ENCODE measurements around the gene CD37. TPM values are rescaled to one million over a fixed set of nuclear protein-coding genes. Genes with fewer than 3 reads are reported as not detected.
"Not testable (repeated sequence)": the region's sequence is repeated elsewhere in the genome, so short reads cannot be mapped to it uniquely, and the experiment has no call there.

Gene CD37, protein sequence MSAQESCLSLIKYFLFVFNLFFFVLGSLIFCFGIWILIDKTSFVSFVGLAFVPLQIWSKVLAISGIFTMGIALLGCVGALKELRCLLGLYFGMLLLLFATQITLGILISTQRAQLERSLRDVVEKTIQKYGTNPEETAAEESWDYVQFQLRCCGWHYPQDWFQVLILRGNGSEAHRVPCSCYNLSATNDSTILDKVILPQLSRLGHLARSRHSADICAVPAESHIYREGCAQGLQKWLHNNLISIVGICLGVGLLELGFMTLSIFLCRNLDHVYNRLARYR
- 100 to 1,000 TPM; 248 to 262 TPM for total RNA-seq

DNA sequence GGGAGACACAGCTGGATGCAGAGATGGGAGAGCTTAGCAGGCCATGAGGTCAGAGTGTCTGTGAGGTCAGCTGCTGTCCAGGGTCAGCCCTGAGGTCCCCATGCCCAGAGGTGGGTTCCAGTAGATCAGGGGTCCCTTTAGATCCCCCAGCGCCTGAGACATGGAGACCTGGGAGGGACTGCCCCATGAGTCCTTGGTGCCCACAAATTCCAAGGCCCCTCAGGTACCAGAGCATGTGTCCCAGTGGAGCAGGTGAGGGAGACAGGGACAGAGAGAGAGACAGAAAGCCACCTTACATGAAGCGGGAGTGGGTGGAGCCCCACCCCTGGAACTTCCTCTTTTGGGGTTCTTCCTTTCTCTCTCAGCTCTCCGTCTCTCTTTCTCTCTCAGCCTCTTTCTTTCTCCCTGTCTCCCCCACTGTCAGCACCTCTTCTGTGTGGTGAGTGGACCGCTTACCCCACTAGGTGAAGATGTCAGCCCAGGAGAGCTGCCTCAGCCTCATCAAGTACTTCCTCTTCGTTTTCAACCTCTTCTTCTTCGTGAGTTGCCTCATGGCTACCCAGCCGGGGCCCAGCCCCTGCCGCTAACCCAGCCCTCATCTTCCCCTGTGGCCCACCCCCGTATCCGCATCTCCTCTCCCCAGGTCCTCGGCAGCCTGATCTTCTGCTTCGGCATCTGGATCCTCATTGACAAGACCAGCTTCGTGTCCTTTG lies at the start of gene CD37:
Gene CD37, plus strand, starts transcription at position 336 of the 713 bp plus-strand sequence. Its CDS starts 135 bp downstream, at position 471.
- Mint-ChIP-seq H3K36me3 (ENCODE audit: insufficient read depth in 2 of 2) (peaks cover 13 to 19% of the 10 kb centered on the region in 2 donors), H3K27ac (peak within 1 kb of the TSS; percentile 98), H3K4me1 (ENCODE audit: low read depth) (peaks cover 81% of the 10 kb centered on the region), H3K4me3 (peak within 1 kb of the TSS; percentile 95 to 97), H3K27me3 (ENCODE audit: low read depth) (no peaks in the 10 kb centered on the region), H3K9me3 (no peaks in the 10 kb centered on the region)
- ATAC-seq (replicated peaks in 1 of 2), result peak; percentile 56 to 57
- peak; percentile 60 to 63 for DNase-seq

GRCh38 chr19:49287141-49287770 lies 48.0 kb upstream of the CD37 start:
- Mint-ChIP-seq H3K4me1 (ENCODE audit: low read depth) (no peaks in the 10 kb centered on the region), H3K27ac (no peak overlapping the region), H3K36me3 (ENCODE audit: insufficient read depth in 2 of 2) (peaks cover 0 to 1% of the 10 kb centered on the region in 2 donors), H3K9me3 (peaks cover 0 to 2% of the 10 kb centered on the region in 2 donors), H3K4me3 (no peak overlapping the region), H3K27me3 (ENCODE audit: low read depth) (no peaks in the 10 kb centered on the region)
- DNase-seq (no peak), ATAC-seq (replicated peaks in 1 of 2) (no peak)

DNA sequence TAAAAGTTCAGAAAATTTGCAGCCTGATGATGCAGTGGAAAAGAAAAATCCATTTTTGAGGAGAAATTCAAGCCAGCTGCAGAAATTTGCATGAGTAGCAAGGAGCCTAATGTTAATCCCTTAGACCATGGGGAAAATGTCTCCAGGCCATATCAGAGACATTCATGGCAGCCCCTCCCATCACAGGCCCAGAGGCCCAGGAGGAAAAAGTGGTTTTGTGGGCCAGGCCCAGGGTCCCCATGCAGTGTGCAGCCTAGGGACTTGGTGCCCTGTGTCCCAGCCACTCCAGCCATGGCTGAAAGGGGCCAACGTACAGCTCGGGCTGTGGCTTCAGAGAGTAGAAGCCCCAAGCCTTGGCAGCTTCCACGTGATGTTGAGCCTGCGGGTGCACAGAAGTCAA lies 47.0 kb upstream of the CD37 start:
- not testable (repeated sequence) for ATAC-seq (replicated peaks in 1 of 2)

DNA sequence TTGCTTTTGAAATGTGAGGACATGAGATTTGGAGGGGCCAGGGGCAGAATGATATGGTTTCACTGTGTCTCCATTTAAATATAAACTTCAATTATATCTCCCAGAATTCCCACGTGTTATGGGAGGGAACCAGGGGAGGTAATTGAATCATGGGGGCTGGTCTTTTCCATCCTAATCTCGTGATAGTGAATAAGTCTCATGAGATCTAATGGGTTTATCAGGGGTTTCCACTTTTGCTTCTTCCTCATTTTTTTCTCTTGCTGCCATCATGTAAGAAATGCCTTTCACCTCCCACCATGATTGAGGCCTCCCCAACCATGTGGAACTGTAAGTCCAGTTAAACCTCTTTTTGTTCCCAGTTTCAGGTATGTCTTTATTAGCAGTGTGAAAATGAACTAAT lies 45.9 kb upstream of the CD37 start:
- H3K27me3 Mint-ChIP-seq (ENCODE audit: low read depth); H3K36me3 Mint-ChIP-seq (ENCODE audit: insufficient read depth in 2 of 2); H3K27ac Mint-ChIP-seq; DNase-seq; ATAC-seq (replicated peaks in 1 of 2); H3K9me3 Mint-ChIP-seq; H3K4me3 Mint-ChIP-seq; H3K4me1 Mint-ChIP-seq (ENCODE audit: low read depth): not testable (repeated sequence)

More for the DNA sequence above, 47.0 kb upstream of the CD37 start:
- not testable (repeated sequence) for H3K36me3 Mint-ChIP-seq (ENCODE audit: insufficient read depth in 2 of 2); H3K4me1 Mint-ChIP-seq (ENCODE audit: low read depth); H3K27me3 Mint-ChIP-seq (ENCODE audit: low read depth); H3K27ac Mint-ChIP-seq; H3K4me3 Mint-ChIP-seq; DNase-seq; H3K9me3 Mint-ChIP-seq

- Mint-ChIP-seq H3K27ac (no peak overlapping the region), H3K4me3 (no peak overlapping the region), H3K4me1 (ENCODE audit: low read depth) (no peaks in the 10 kb centered on the region), H3K27me3 (ENCODE audit: low read depth) (no peaks in the 10 kb centered on the region), H3K9me3 (peaks cover 0 to 2% of the 10 kb centered on the region in 2 donors), H3K36me3 (ENCODE audit: insufficient read depth in 2 of 2) (peaks cover 0 to 1% of the 10 kb centered on the region in 2 donors)
- ATAC-seq (replicated peaks in 1 of 2) (no peak), DNase-seq (no peak)
These were observed 44.7 kb upstream of the CD37 start for GRCh38 chr19:49290517-49290916.

DNA sequence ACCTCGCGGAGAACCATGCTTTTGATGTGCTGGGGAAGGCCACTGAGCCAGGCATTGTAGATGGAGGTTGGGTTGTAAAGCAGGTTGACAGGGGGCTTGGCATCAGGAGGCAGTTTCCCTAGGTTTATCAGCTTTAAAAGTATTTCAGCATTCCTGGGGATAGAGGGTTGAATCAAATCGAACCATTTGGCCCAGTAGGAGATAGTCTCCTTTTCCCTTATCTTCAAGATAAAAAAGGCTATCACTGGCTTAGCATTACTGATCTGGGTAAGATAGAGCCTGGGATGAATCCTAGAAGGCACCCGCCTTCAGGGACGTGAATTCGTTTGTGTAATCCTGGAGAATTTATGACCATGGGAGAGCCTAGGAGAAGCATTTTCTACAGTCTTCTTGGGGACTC lies 40.8 kb upstream of the CD37 start:
- no peak for ATAC-seq (replicated peaks in 1 of 2)
- no peaks in the 10 kb centered on the region for H3K27me3 Mint-ChIP-seq (ENCODE audit: low read depth)
- no peak overlapping the region for H3K4me3 Mint-ChIP-seq
- H3K9me3 Mint-ChIP-seq, result no peaks in the 10 kb centered on the region
- no peak for DNase-seq
- no peaks in the 10 kb centered on the region for H3K36me3 Mint-ChIP-seq (ENCODE audit: insufficient read depth in 2 of 2)
- no peak overlapping the region for H3K27ac Mint-ChIP-seq
- H3K4me1 Mint-ChIP-seq (ENCODE audit: low read depth), result no peaks in the 10 kb centered on the region

DNA sequence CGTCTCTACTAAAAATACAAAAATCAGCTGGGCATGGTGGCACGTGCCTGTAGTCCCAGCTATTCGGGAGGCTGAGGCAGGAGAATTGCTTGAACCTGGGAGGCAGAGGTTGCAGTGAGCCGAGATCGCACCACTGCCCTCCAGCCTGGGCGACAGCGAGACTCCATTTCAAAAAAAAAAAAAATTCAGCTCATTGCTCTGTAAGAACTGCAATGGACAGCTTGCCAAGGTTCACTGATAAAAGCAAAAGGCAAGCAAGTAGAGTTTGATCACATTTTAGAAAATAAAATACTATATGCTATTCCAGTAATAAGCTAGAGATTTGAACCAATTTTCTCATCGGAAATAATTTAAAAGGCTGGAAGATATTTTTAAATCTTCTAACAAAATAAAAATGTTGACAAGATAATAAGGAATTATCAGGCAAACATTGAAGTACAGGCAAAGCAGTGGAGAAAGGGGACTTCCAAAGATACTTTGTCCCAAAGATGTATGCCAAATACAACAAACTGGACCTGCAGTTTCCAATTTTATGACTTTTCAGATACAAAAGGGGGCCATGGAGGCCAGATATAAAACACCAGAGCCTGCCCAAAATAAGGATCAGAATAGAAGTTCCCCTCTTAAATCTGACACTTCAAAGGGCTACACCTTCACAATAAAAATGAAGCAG lies 39.9 kb upstream of the CD37 start:
- DNase-seq (no peak), ATAC-seq (replicated peaks in 1 of 2) (no peak)
- Mint-ChIP-seq H3K36me3 (ENCODE audit: insufficient read depth in 2 of 2) (no peaks in the 10 kb centered on the region), H3K27ac (no peak overlapping the region), H3K4me1 (ENCODE audit: low read depth) (no peaks in the 10 kb centered on the region), H3K9me3 (no peaks in the 10 kb centered on the region), H3K27me3 (ENCODE audit: low read depth) (no peaks in the 10 kb centered on the region), H3K4me3 (no peak overlapping the region)

DNA sequence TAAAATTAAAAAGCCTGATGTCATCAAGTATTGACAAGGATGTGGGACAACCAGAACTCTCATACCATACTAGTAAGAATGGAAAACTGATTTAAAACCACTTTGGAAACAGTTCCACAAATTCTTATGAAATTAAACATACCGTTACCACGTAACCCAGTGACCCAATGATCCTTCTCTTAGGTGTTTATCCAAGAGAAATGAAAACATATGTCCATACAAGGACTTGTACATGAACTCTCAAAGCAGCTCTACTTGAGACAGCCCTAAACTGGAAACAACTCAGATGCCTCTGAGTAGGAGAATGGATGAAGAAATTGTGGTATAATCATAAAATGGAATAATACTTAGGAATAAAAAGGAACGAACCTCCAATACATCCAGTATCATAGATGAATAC lies 37.8 kb upstream of the CD37 start:
- H3K36me3 Mint-ChIP-seq (ENCODE audit: insufficient read depth in 2 of 2), result peaks cover 0 to under 1% of the 10 kb centered on the region in 2 donors
- H3K4me3 Mint-ChIP-seq, result no peak overlapping the region
- no peaks in the 10 kb centered on the region for H3K27me3 Mint-ChIP-seq (ENCODE audit: low read depth)
- H3K9me3 Mint-ChIP-seq, result no peaks in the 10 kb centered on the region
- no peak overlapping the region for H3K27ac Mint-ChIP-seq
- no peaks in the 10 kb centered on the region for H3K4me1 Mint-ChIP-seq (ENCODE audit: low read depth)
- ATAC-seq (replicated peaks in 1 of 2) (no peak), DNase-seq (no peak)

GRCh38 chr19:49298653-49299052 lies 36.6 kb upstream of the CD37 start:
- H3K4me3 Mint-ChIP-seq; H3K36me3 Mint-ChIP-seq (ENCODE audit: insufficient read depth in 2 of 2); H3K27ac Mint-ChIP-seq; DNase-seq; ATAC-seq (replicated peaks in 1 of 2); H3K27me3 Mint-ChIP-seq (ENCODE audit: low read depth); H3K4me1 Mint-ChIP-seq (ENCODE audit: low read depth); H3K9me3 Mint-ChIP-seq: not testable (repeated sequence)

- H3K27ac Mint-ChIP-seq, result no peak overlapping the region
- peaks cover 0 to 6% of the 10 kb centered on the region in 2 donors for H3K9me3 Mint-ChIP-seq
- peaks cover 3 to 5% of the 10 kb centered on the region in 2 donors for H3K36me3 Mint-ChIP-seq (ENCODE audit: insufficient read depth in 2 of 2)
- H3K27me3 Mint-ChIP-seq (ENCODE audit: low read depth), result no peaks in the 10 kb centered on the region
- H3K4me3 Mint-ChIP-seq, result peak overlapping the region; percentile 33 to 55
- H3K4me1 Mint-ChIP-seq (ENCODE audit: low read depth), result no peaks in the 10 kb centered on the region
- peak; percentile 97 for ATAC-seq (replicated peaks in 1 of 2)
- peak; percentile 80 to 87 for DNase-seq
These were observed 33.9 kb upstream of the CD37 start for GRCh38 chr19:49301165-49301865.

DNA sequence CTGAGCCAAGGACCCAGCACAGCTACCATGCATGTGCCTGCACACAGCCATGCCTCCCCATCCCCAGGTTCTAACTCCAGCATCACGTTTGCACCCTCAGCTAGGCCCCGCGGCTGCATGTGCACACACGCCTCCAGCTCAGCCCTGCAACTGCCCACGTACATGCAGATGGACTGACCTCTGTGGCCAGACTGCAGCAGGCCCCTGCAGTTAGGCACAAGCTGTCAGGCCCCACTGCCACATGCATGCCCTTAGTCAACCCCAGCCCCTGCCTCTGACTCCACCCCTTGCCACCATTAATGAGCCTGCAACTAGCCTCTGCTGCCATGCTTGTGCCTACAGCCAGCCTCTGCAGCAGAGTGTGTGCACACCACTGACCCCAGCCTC lies 33.3 kb upstream of the CD37 start:
- Mint-ChIP-seq H3K4me3 (no peak overlapping the region), H3K27me3 (ENCODE audit: low read depth) (no peaks in the 10 kb centered on the region), H3K9me3 (peaks cover 0 to 6% of the 10 kb centered on the region in 2 donors), H3K4me1 (ENCODE audit: low read depth) (no peaks in the 10 kb centered on the region), H3K36me3 (ENCODE audit: insufficient read depth in 2 of 2) (peaks cover 3 to 5% of the 10 kb centered on the region in 2 donors), H3K27ac (no peak overlapping the region)
- ATAC-seq (replicated peaks in 1 of 2) (peak in 1 of 2 donors; percentile 24), DNase-seq (no peak)

GRCh38 chr19:49306734-49307133 lies 28.5 kb upstream of the CD37 start:
- H3K9me3 Mint-ChIP-seq; H3K27ac Mint-ChIP-seq; H3K36me3 Mint-ChIP-seq (ENCODE audit: insufficient read depth in 2 of 2); DNase-seq; H3K4me1 Mint-ChIP-seq (ENCODE audit: low read depth); ATAC-seq (replicated peaks in 1 of 2); H3K27me3 Mint-ChIP-seq (ENCODE audit: low read depth); H3K4me3 Mint-ChIP-seq: not testable (repeated sequence)
